Activated naive CD4-positive, alpha-beta T cell treated with anti-CD3 and anti-CD28 coated beads, Interleukin-2, amount 50 U/mL, for 16 hours (primary cell): ENCODE data around the gene CIB4.
A peak's percentile ranks its signal among the peaks of the same experiment; 100 is the strongest.
"Not testable (repeated sequence)": the region's sequence is repeated elsewhere in the genome, so short reads cannot be mapped to it uniquely, and the experiment has no call there.

Experiments
- DNase-seq: peaks from one replicate; pipeline ENCODE4 v3.0.0-alpha.2; 2020

CIB4 gene

GRCh38 chr2:26580151-26580550, 61.0 kb downstream of the CIB4 start:
- DNase-seq: no peak

- DNase-seq: no peak
These were observed 61.5 kb downstream of the CIB4 start for GRCh38 chr2:26579723-26580040.

- DNase-seq: no peak
These were observed 62.0 kb downstream of the CIB4 start for GRCh38 chr2:26579025-26579722.

- DNase-seq: no peak
These were observed 62.6 kb downstream of the CIB4 start for GRCh38 chr2:26578581-26578980.

- DNase-seq: no peak
These were observed 63.1 kb downstream of the CIB4 start for GRCh38 chr2:26578113-26578458.

GRCh38 chr2:26577442-26578112, 63.6 kb downstream of the CIB4 start:
- peak; percentile 67 for DNase-seq

GRCh38 chr2:26576565-26577441, 64.4 kb downstream of the CIB4 start:
- no peak for DNase-seq

GRCh38 chr2:26575836-26576564, 65.2 kb downstream of the CIB4 start:
- no peak for DNase-seq

- no peak for DNase-seq
These were observed 66.1 kb downstream of the CIB4 start for GRCh38 chr2:26574900-26575560.

- no peak for DNase-seq
These were observed 66.9 kb downstream of the CIB4 start for GRCh38 chr2:26574066-26574899.

GRCh38 chr2:26573241-26573925, 67.8 kb downstream of the CIB4 start:
- DNase-seq: no peak

- no peak for DNase-seq
These were observed 68.6 kb downstream of the CIB4 start for GRCh38 chr2:26572591-26572990.

GRCh38 chr2:26571316-26571715, 69.8 kb downstream of the CIB4 start:
- no peak for DNase-seq

GRCh38 chr2:26570083-26570430, 71.1 kb downstream of the CIB4 start:
- DNase-seq: no peak

- no peak for DNase-seq
These were observed 71.7 kb downstream of the CIB4 start for GRCh38 chr2:26569216-26570082.

- no peak for DNase-seq
These were observed 72.9 kb downstream of the CIB4 start for GRCh38 chr2:26568076-26568890.

- no peak for DNase-seq
These were observed 73.6 kb downstream of the CIB4 start for GRCh38 chr2:26567534-26567933.

- not testable (repeated sequence) for DNase-seq
These were observed 74.4 kb downstream of the CIB4 start for GRCh38 chr2:26566731-26567130.

GRCh38 chr2:26566081-26566375, 75.1 kb downstream of the CIB4 start:
- DNase-seq: no peak
